Uterus (tissue), 2 donors: Measurements from ENCODE around the gene ERP27.

ENCODE experiments used
- CTCF ChIP-seq, 4 experiments: fragments of 200-600 bp in 2 of 4; fragments of 450-650 bp in 2 of 4; sonication (generic) in 2 of 4; IDR thresholded peaks; one replicate each; pipeline ENCODE4 v1.5.1; 2016 to 2019; ENCODE audit warnings: antibody characterized with exemption in 4 of 4, mild to moderate bottlenecking in 2 of 4, moderate library complexity in 1 of 4
- POLR2A ChIP-seq, 2 donors: fragments of 450-650 bp; IDR thresholded peaks; one replicate each; pipeline ENCODE4 v1.6.1; 2016; ENCODE audit warnings: antibody characterized with exemption in 2 of 2, mild to moderate bottlenecking in 1 of 2, moderate library complexity in 1 of 2

GRCh38 chr12:14904854-14905253 lies 33.5 kb downstream of the ERP27 start:
- TF ChIP-seq CTCF (IDR thresholded peaks at IDR 0.05) (no peak), POLR2A (IDR thresholded peaks at IDR 0.05) (no peak)
